Liver (tissue), 3 donors: ENCODE measurements around the gene CUL5.

ENCODE experiments used
- CTCF ChIP-seq: fragments of 150-350 bp; IDR thresholded peaks from 2 replicates; pipeline ENCODE4 v1.5.1; 2017; ENCODE audit warnings: improper control_type of control experiment, low read depth, low read length; ENCODE audit not compliant: missing input control
- HNF4G ChIP-seq: IDR thresholded peaks from 2 replicates; pipeline ENCODE4 v1.6.1; 2016; ENCODE audit warnings: antibody characterized with exemption
- donor health status: healthy.
- donor health status: healthy.

DNA sequence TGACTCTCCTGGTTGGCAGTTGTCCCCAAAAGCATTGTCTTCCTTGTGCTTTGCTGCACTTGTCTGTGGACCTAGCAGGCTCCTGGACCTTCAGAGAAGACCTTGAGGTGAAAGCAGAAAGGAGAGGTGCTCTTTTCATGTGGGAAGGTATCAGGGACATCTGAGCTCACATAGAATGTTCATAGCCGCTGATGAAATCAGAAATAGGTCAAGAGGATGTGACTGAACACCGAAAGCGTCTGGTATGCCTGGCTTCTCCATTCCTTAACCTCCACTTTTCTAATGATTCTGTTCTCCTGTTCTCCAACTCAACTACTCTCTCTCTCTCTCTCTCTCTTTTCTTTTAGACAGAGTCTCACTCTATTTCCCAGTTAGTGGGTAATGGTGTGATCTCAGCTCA is 6.2 kb upstream of the CUL5 start:
- no peak for TF ChIP-seq CTCF
- no peak for TF ChIP-seq HNF4G
